Aorta (tissue), 5 donors: Measurements from ENCODE around the gene RGR. TPM values are rescaled to one million over a fixed set of nuclear protein-coding genes. Genes with fewer than 3 reads are reported as not detected.
A peak's percentile ranks its signal among the peaks of the same experiment; 100 is the strongest.

Experiments
- ATAC-seq: fragments of 200-7000 bp; cut with Tn5 transposase; one replicate; pipeline ENCODE4 v1.9.1; 2022; ENCODE audit warnings: moderate library complexity; ENCODE audit not compliant: low FRiP score
- DNase-seq, 2 donors: peaks; one replicate each; pipeline ENCODE4 v3.0.0-alpha.2; 2020
- H3K27ac ChIP-seq, 2 donors: one replicate each; pipeline ENCODE4 v1.5.1; 2013; ENCODE audit warnings: low read length in 2 of 2, mild to moderate bottlenecking in 2 of 2, moderate library complexity in 2 of 2, control low read depth in 1 of 2, inconsistent platforms in 1 of 2, low read depth in 1 of 2
- H3K27me3 ChIP-seq, 2 donors: one replicate each; pipeline ENCODE4 v1.6.1; 2013; ENCODE audit warnings: control low read depth in 1 of 2, low read length in 1 of 2, mild to moderate bottlenecking in 1 of 2, moderate library complexity in 1 of 2; ENCODE audit not compliant: insufficient read depth in 2 of 2, control insufficient read depth in 1 of 2
- H3K36me3 ChIP-seq, 2 donors: one replicate each; pipeline ENCODE4 v1.6.1; 2013; ENCODE audit warnings: control low read depth in 1 of 2, low read length in 1 of 2, mild to moderate bottlenecking in 1 of 2; ENCODE audit not compliant: insufficient read depth in 2 of 2, control insufficient read depth in 1 of 2
- H3K4me1 ChIP-seq, 2 donors: one replicate each; pipeline ENCODE4 v1.6.1; 2013; ENCODE audit warnings: low read length in 2 of 2, control low read depth in 1 of 2, mild to moderate bottlenecking in 1 of 2, moderate library complexity in 1 of 2; ENCODE audit not compliant: insufficient read depth in 2 of 2, control insufficient read depth in 1 of 2
- H3K4me3 ChIP-seq, 2 donors: one replicate each; pipeline ENCODE4 v1.5.1; 2013; ENCODE audit warnings: low read length in 2 of 2, control low read depth in 1 of 2, mild to moderate bottlenecking in 1 of 2
- H3K9me3 ChIP-seq: one replicate; pipeline ENCODE4 v1.6.1; 2013; ENCODE audit warnings: mild to moderate bottlenecking, low read length; ENCODE audit not compliant: control insufficient read depth
- WGBS, 2 donors: extraction: QIAGEN DNeasy Blood & Tissue Kit; methylation state at CpG; one replicate each; pipeline ENCODE4 v1.1.7; 2013; 5-methylcytosine and 5-hydroxymethylcytosine counted together
- intact Hi-C, 2 donors: fragments of 100-400 bp; cut with DNase I; formaldehyde crosslinking; loops; one replicate each; pipeline versions ENCODE4 v1.14.2 to v1.15.0; 2022
- polyA plus RNA-seq, 2 donors: library from polyadenylated mRNA; stranded (reverse); fragments of 200-250 nt; gene quantifications; one replicate each; pipeline ENCODE4 v1.2.3, GENCODE V29; 2013
- total RNA-seq, 2 donors: library from RNA; stranded (reverse); fragmentation: NEBNext Ultra II Directional; extraction: Animal tissue kit (Norgen Biotek cat#: 25700); gene quantifications; one replicate each; pipeline ENCODE4 v1.2.1, GENCODE V29; 2021
- donor health status: healthy with polysubstance abuse.
- donor health status: Bipolar disorder and iron deficiency.
- donor health status: DM: no; HTN: no; CAD: no.
- donor health status: DM: no; HTN: no; CAD: no.
- donor health status: DM: yes; HTN: yes; CAD: no.

Gene RGR
- total and polyA plus RNA-seq, 4 donors, result not detected

- intact Hi-C loops, result no loop called here
- no peak for DNase-seq
- H3K36me3 ChIP-seq, result no peaks in the 10 kb centered on the region
- H3K27me3 ChIP-seq, result no peaks in the 10 kb centered on the region
- no peak within 1 kb of the TSS for H3K27ac ChIP-seq
- H3K4me3 ChIP-seq, result no peak within 1 kb of the TSS
- ATAC-seq, result peak; percentile 6
- H3K4me1 ChIP-seq, result no peaks in the 10 kb centered on the region
- WGBS, 2 donors, result 86% methylated on average over 13 of the region's 13 CpGs
- no peaks in the 10 kb centered on the region for H3K9me3 ChIP-seq
These were observed 3.6 kb upstream of the RGR start, which contains the start of gene LRIT1 for GRCh38 chr10:84241185-84241790. LRIT1 (minus strand) TSS chr10:84241546; CDS start chr10:84241439, 107 bp downstream.

- no peaks in the 10 kb centered on the region for H3K36me3 ChIP-seq
- ATAC-seq, result no peak
- H3K27ac ChIP-seq, result no peak overlapping the region
- no peaks in the 10 kb centered on the region for H3K9me3 ChIP-seq
- 90 to 91% methylated on average over 3 of the region's 3 CpGs for WGBS, 2 donors
- no peaks in the 10 kb centered on the region for H3K4me1 ChIP-seq
- intact Hi-C loops, result no loop called here
- no peak overlapping the region for H3K4me3 ChIP-seq
- no peaks in the 10 kb centered on the region for H3K27me3 ChIP-seq
- no peak for DNase-seq
These were observed 1.1 kb upstream of the RGR start for GRCh38 chr10:84243759-84244158.

DNA sequence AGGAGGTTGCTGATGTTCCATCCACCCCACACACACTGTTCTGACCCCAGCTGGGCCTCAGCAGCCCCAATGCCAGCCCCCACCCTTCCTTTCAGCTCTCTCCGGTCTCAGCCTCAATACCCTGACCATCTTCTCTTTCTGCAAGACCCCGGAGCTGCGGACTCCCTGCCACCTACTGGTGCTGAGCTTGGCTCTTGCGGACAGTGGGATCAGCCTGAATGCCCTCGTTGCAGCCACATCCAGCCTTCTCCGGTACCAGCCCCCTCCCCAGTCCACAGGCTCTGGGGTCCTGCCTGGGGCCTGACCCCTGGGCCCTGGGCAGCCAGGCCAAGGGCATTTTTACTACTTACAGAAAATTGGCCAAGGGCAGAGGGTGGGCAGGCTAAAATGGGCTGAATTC, 2.6 kb downstream of the RGR start:
- DNase-seq (no peak), ATAC-seq (no peak)
- intact Hi-C loops, result no loop called here
- H3K4me3 ChIP-seq, result no peak overlapping the region
- H3K36me3 ChIP-seq, result no peaks in the 10 kb centered on the region
- H3K9me3 ChIP-seq, result peaks cover 4% of the 10 kb centered on the region
- H3K27me3 ChIP-seq, result no peaks in the 10 kb centered on the region
- WGBS, 2 donors, result 82 to 88% methylated on average over 6 of the region's 6 CpGs
- H3K27ac ChIP-seq, result no peak overlapping the region
- H3K4me1 ChIP-seq, result no peaks in the 10 kb centered on the region

GRCh38 chr10:84248794-84249193, 3.9 kb downstream of the RGR start:
- peaks cover 4% of the 10 kb centered on the region for H3K9me3 ChIP-seq
- intact Hi-C loops, result no loop called here
- DNase-seq, result no peak
- no peak for ATAC-seq
- no peaks in the 10 kb centered on the region for H3K36me3 ChIP-seq
- H3K4me1 ChIP-seq, result no peaks in the 10 kb centered on the region
- H3K27me3 ChIP-seq, result no peaks in the 10 kb centered on the region
- H3K4me3 ChIP-seq, result no peak overlapping the region
- 72 to 75% methylated on average over 12 of the region's 12 CpGs for WGBS, 2 donors
- H3K27ac ChIP-seq, result no peak overlapping the region

DNA sequence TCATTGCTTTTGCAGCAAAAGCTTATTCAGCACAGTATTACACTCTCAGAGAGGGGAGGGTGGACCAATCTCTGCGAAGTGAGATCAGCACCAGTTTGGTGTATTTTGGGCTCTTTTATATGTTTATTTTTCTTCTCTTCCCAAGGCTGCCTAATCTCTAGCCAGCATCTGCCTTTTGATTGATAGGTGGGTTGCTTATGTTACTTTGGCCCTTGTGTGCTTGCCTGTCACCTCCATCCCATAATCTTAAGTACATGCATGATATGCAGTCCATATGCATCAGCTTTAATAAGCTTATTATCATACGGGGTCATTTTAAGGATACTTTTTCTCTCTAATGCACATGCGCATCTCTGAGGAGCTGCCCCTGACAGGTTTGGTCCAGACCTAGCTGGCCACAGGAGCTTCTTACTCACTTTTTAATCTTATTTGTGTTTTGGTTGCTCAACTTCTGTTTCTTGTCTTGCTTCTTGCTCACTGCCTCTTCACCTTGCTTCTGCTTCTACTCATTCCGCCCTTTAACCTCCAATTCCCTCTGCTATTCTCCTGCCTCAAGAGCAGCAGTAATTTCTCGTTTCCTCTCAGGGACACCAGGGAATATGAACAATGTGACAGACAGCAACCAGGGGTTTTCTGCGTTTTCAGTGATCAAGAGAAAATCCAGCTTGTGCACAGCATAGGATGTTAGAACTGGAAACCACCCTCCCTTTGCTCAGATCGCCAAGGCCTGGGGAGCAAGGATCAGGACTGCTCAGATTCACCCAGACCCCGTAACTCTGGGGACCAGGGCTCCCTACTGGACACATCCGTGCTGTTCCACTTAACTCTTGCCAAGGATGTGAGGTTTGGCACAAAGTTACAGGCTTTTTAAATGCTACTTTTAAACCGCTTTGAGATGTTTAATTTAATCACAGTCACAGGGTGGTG, 10.0 kb downstream of the RGR start:
- H3K36me3 ChIP-seq, result no peaks in the 10 kb centered on the region
- no peak overlapping the region for H3K4me3 ChIP-seq
- 40 to 56% methylated on average over 10 of the region's 10 CpGs for WGBS, 2 donors
- intact Hi-C loops, result no loop called here
- no peaks in the 10 kb centered on the region for H3K27me3 ChIP-seq
- ATAC-seq, result no peak
- H3K9me3 ChIP-seq, result peaks cover 4% of the 10 kb centered on the region
- no peak for DNase-seq
- no peaks in the 10 kb centered on the region for H3K4me1 ChIP-seq
- no peak overlapping the region for H3K27ac ChIP-seq

GRCh38 chr10:84256510-84257342, 11.9 kb downstream of the RGR start:
- peak; percentile 42 for ATAC-seq
- no peak overlapping the region for H3K27ac ChIP-seq
- no peak overlapping the region for H3K4me3 ChIP-seq
- 34% methylated on average over 35 of the region's 35 CpGs for WGBS, 2 donors
- H3K4me1 ChIP-seq, result no peaks in the 10 kb centered on the region
- intact Hi-C loops, result no loop called here
- H3K27me3 ChIP-seq, result no peaks in the 10 kb centered on the region
- H3K9me3 ChIP-seq, result peaks cover 1% of the 10 kb centered on the region
- H3K36me3 ChIP-seq, result no peaks in the 10 kb centered on the region
- DNase-seq, result peak; percentile 63 to 82

GRCh38 chr10:84257343-84258020, 12.6 kb downstream of the RGR start:
- no peaks in the 10 kb centered on the region for H3K36me3 ChIP-seq
- H3K4me1 ChIP-seq, result no peaks in the 10 kb centered on the region
- DNase-seq (no peak), ATAC-seq (no peak)
- intact Hi-C loops, result no loop called here
- H3K27ac ChIP-seq, result no peak overlapping the region
- H3K9me3 ChIP-seq, result no peaks in the 10 kb centered on the region
- no peaks in the 10 kb centered on the region for H3K27me3 ChIP-seq
- whole genome bisulfite sequencing, 2 donors, result 77 to 83% methylated on average over 15 of the region's 15 CpGs
- no peak overlapping the region for H3K4me3 ChIP-seq

- WGBS, 2 donors, result 82 to 86% methylated on average over 7 of the region's 7 CpGs
These were observed 13.3 kb downstream of the RGR start for GRCh38 chr10:84258034-84258695.

More at GRCh38 chr10:84258034-84258695, 13.3 kb downstream of the RGR start:
- Histone ChIP-seq H3K36me3 (no peaks in the 10 kb centered on the region), H3K27ac (no peak overlapping the region), H3K4me3 (no peak overlapping the region), H3K4me1 (no peaks in the 10 kb centered on the region), H3K27me3 (no peaks in the 10 kb centered on the region), H3K9me3 (no peaks in the 10 kb centered on the region)
- DNase-seq (no peak), ATAC-seq (no peak)
- intact Hi-C loops, result no loop called here
